SK-N-SH (cell line): ENCODE data around the gene ZFHX3.

Source experiments
- CTCF ChIP-seq: fragments of 200-600 bp; sonication (generic); IDR thresholded peaks from 2 replicates; pipeline ENCODE4 v1.6.1; 2017; ENCODE audit warnings: antibody characterized with exemption, mild to moderate bottlenecking, moderate library complexity
- EZH2phosphoT487 ChIP-seq: fragments of 200-600 bp; sonication (generic); IDR thresholded peaks from 2 replicates; pipeline ENCODE4 v1.6.1; 2017; ENCODE audit warnings: low read depth, mixed run types, mild to moderate bottlenecking, antibody characterized with exemption, moderate library complexity, borderline replicate concordance
- FOXM1 ChIP-seq: IDR thresholded peaks from 2 replicates; pipeline ENCODE4 v1.4.0; 2012; ENCODE audit warnings: low read depth, mild to moderate bottlenecking
- GABPA ChIP-seq: IDR thresholded peaks from 2 replicates; pipeline ENCODE4 v1.4.0; 2012; ENCODE audit warnings: low read depth, mild to moderate bottlenecking
- JUND ChIP-seq: IDR thresholded peaks from 2 replicates; pipeline ENCODE4 v1.4.0; 2012
- NFIC ChIP-seq: IDR thresholded peaks from 2 replicates; pipeline ENCODE4 v1.4.0; 2012; ENCODE audit warnings: borderline replicate concordance
- POLR2AphosphoS5 ChIP-seq: IDR thresholded peaks from 2 replicates; pipeline ENCODE4 v1.6.1; 2012; ENCODE audit warnings: low read depth, low read length
- RAD21 ChIP-seq: IDR thresholded peaks from 2 replicates; pipeline ENCODE4 v1.6.1; 2012; ENCODE audit warnings: mild to moderate bottlenecking, low read length
- SMC3 ChIP-seq: IDR thresholded peaks from 2 replicates; pipeline ENCODE4 v1.6.1; 2012; ENCODE audit warnings: low read depth, low read length, improper control_type of control experiment
- TAF1 ChIP-seq: IDR thresholded peaks from 2 replicates; pipeline ENCODE4 v1.6.1; 2012; ENCODE audit warnings: low read depth, mild to moderate bottlenecking, low read length, moderate library complexity, borderline replicate concordance
- TCF12 ChIP-seq: IDR thresholded peaks from 2 replicates; pipeline ENCODE4 v1.4.0; 2012
- TEAD4 ChIP-seq: IDR thresholded peaks from 2 replicates; pipeline ENCODE4 v1.4.0; 2012; ENCODE audit warnings: mild to moderate bottlenecking, borderline replicate concordance; ENCODE audit not compliant: insufficient read depth
- USF2 ChIP-seq: fragments of 150-350 bp; IDR thresholded peaks from 2 replicates; pipeline ENCODE4 v1.6.1; 2017; ENCODE audit warnings: antibody characterized with exemption, low read length, low read depth, borderline replicate concordance
- YY1 ChIP-seq: IDR thresholded peaks from 2 replicates; pipeline ENCODE4 v1.4.0; 2012; ENCODE audit warnings: low read depth, mild to moderate bottlenecking

GRCh38 chr16:72877374-72878028 lies 170.4 kb downstream of the ZFHX3 start:
- TF ChIP-seq CTCF = no peak
- no peak for TF ChIP-seq FOXM1
- TF ChIP-seq SMC3 = no peak
- peak; percentile 69 for TF ChIP-seq JUND
- no peak for TF ChIP-seq POLR2AphosphoS5
- TF ChIP-seq GABPA = no peak
- TF ChIP-seq TEAD4 = no peak
- TF ChIP-seq RAD21 = no peak
- no peak for TF ChIP-seq USF2
- TF ChIP-seq TCF12 = peak; percentile 16; the same call in 1 of the 2 replicates
- TF ChIP-seq TAF1 = no peak
- TF ChIP-seq NFIC = no peak
- no peak for TF ChIP-seq EZH2phosphoT487
- TF ChIP-seq YY1 = no peak
